GM19240 (cell line): Measurements from ENCODE around the gene ACBD5.
"Not testable (repeated sequence)": the region's sequence is repeated elsewhere in the genome, so short reads cannot be mapped to it uniquely, and the experiment has no call there.

ENCODE experiments used
- DNase-seq: peaks from one replicate; pipeline ENCODE4 v3.0.0; 2011; ENCODE audit warnings: low spot score; ENCODE audit not compliant: insufficient read length

ACBD5 gene, protein sequence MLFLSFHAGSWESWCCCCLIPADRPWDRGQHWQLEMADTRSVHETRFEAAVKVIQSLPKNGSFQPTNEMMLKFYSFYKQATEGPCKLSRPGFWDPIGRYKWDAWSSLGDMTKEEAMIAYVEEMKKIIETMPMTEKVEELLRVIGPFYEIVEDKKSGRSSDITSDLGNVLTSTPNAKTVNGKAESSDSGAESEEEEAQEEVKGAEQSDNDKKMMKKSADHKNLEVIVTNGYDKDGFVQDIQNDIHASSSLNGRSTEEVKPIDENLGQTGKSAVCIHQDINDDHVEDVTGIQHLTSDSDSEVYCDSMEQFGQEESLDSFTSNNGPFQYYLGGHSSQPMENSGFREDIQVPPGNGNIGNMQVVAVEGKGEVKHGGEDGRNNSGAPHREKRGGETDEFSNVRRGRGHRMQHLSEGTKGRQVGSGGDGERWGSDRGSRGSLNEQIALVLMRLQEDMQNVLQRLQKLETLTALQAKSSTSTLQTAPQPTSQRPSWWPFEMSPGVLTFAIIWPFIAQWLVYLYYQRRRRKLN

GRCh38 chr10:27240212-27241009 is at the start of gene ACBD5:
TSS of gene ACBD5 (minus strand) at chr10:27240797. CDS start at chr10:27240688, 109 bp downstream.
- no peak for DNase-seq

DNA sequence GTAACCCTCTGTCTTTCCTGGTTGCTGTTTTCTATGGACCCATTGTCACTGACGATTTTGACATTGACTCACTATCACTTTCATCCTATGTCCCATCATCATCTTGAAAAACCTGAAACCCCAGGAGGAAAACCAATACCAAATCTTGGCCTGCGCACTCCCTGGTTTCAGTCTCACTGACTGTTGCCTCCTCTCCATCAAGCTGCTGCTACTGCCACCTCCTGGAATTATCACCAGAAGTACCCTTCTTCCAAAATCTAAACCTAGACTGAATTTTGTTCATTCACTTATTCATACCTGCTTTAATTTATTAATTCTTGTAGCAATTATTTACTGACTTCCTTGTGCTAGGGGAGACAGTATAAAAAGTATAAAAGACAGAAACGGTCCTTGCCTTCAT is 44.5 kb upstream of the ACBD5 start:
- no peak for DNase-seq

DNA sequence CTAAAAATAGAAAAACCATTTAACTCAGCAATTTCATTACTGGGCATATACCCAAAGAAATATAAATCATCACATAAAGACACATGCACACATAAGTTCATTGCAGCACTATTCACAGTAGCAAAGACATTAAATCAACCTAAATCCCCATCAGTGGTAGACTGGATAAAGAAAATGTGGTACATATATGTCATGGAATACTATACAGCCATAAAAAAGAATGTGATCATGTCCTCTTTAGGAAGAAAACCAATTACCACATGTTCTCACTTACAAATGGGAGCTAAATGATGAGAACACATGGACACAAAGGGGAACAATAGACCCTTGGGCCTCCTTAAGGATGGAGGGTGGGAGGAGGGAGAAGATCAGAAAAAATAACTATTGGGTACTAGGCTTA is 36.0 kb upstream of the ACBD5 start:
- DNase-seq = no peak

GRCh38 chr10:27266025-27266424 is 25.4 kb upstream of the ACBD5 start:
- DNase-seq = not testable (repeated sequence)

GRCh38 chr10:27262788-27263187 is 22.2 kb upstream of the ACBD5 start:
- DNase-seq = not testable (repeated sequence)

GRCh38 chr10:27258838-27259812 is 18.5 kb upstream of the ACBD5 start:
- DNase-seq = no peak

- DNase-seq = no peak
Observed at GRCh38 chr10:27258492-27258837, 17.9 kb upstream of the ACBD5 start.

- no peak for DNase-seq
Observed at GRCh38 chr10:27256299-27257189, 15.9 kb upstream of the ACBD5 start.

GRCh38 chr10:27253576-27253975 is 13.0 kb upstream of the ACBD5 start:
- no peak for DNase-seq

DNA sequence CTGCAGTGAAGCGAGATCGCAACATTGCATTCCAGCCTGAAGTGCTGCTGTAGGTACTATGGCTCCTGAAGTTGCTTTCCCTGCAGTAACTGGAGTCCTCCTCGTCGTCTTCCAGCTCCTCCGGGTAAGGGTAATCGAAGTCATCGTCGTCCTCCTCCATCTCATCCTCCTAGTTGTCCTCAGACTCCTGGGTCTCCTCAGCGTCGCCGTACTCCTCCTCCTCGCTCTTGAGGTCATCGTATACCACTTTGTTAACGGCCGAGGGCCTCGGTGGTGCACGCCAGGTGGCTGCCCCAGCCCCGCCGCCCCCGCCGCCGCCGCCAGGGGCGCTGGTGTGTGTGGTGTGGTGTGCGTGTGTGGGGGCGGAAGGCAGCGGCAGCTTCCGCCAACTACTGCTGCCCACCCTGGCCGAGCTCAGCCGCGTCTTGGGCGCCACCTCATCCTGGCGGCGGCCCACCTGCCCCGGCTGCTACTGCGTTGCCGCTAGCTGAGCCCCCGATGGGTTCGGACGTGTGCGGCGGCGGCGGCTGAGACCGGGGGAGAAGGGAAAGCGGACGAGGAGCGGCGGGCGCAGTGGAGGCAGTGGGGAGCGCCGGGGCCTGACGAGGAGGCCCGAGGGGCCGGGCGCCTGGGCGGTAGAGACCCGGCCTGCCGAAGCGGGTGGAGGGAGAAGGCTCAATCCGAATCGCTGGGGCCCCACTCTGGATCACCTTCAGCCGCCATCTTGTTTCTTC is 11.8 kb upstream of the ACBD5 start:
- peak; percentile 66 for DNase-seq

DNA sequence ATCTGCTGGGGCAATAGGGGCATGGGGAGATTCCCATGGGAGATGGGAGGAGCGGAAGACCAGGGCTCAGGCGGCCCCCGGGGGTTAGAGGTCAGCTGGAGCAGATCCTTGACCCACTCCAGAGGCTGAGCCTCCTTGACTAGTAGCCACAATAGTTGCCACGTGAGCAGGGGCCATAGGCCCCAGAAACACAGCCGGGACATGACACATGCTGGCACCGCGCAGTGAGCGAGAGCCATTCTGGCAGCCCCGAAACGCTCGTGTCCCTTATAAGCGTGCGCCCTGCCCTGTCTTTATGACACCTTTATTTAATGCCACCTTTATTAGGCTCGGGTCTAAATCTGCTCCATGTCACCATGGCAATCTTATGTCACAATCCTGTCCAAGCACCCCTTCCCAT is 11.0 kb upstream of the ACBD5 start:
- DNase-seq = no peak

DNA sequence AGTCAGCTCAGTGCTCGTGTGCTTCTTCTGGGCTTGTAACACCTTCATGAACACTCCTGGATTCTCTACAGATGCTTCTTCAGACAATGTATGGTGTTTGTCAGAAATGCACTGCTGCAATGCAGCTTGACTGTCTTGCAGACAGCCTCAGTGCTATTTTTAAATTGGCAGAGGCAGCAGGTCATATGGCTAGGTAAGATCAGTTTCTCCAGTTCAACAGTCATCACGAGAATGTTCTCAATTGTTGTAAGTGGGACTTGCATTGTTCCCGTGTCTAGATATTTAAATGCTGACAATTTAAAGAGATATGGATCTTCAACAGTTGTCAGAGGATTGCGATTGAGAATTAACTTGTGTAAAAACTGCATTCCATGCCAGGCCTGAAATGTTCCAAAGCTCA is 7.6 kb upstream of the ACBD5 start:
- DNase-seq = no peak

- DNase-seq = no peak
Observed at GRCh38 chr10:27247441-27247840, 6.8 kb upstream of the ACBD5 start.

DNA sequence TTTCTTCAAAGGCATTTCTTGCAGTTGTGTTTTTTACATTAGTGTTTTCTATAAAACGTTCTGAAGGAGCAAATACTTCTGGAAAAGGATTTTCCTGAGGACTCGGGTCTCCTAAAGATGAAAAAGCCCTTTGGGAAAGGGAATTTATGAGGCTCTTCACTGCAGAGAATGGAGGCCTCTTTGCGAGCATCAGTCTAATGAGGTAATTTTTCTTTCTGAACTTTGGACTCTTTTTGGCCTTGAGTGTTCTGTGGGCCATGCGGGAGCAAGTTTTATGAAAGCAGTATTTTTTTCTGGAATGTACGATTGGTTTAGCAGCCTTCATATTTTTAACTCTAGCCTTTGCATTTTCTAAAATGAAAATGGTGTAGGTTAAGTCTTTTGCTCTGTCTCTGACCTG is 6.4 kb upstream of the ACBD5 start:
- DNase-seq = no peak

DNA sequence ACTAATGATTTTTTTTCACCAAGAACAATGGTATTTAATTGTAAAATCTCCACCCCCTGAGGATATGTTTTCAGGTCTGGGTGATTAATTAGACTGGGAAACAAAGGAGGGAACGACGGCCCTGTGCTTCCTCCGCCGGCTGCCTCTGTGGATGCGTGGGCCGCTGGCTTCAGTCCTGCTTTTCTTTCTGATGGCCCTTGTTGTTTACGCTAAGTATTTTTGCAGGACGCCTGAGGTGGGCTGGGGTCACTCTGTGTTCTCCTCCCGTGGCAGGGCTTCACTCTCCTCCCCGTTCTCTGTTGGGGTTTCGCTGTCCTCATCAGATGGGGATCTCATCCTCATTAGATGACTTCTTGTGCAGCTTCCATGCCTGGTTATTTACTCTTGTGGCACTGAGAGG is 5.2 kb upstream of the ACBD5 start:
- no peak for DNase-seq

DNA sequence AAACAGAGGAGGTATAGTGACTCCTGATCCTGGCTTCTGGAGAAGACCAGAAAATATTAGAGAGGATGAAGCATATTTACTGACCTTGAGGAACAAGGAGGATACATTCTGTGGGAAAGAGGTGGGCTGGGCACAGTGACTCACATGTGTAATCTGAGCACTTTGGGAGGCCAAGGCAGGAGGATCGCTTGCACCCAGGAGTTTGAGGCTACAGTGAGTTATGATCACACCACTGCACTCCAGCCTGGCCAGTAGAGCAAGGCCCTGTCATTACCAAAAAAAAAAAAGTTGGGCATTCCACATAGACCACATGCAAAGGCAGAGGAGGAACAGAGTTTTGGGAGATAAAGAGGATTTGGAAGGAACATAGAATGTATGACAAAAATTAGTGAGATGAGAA is 4.4 kb upstream of the ACBD5 start:
- DNase-seq = no peak

DNA sequence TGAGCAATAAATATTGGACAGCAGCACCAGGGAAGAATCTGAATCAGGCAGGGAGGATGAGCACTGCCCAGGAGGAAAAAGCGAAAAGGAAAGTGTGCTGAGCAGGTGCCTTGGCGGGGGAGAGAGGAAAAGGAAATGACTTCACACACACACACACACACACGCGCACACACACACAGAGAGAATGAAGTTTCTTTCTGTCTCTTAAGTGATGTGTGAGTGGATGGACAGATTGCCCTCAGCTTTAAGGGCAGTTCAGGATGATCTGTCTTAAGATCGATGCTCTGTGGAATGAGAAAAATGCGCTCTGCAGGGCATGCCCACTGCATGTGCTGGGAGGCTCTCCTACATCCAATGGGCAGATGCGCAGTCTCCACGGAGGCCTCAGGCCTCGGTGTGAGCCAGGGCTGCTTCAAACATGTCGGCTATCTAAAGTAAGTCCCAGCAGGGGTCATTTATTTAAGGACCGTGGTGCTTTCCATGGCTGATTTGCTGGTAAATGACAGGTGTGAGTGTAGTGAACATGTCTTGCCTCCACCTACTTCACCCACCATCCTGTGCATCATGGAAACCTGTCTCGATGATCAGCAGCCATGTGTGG is 2.5 kb upstream of the ACBD5 start:
- no peak for DNase-seq

- DNase-seq = no peak
Observed at GRCh38 chr10:27242473-27242950, 1.9 kb upstream of the ACBD5 start.
